SU-DHL-6 (cell line): ENCODE data around the gene PPIL4.

ENCODE experiments used
- CTCF ChIP-seq: fragments of 200-600 bp; sonication (generic); IDR thresholded peaks from one replicate; pipeline ENCODE4 v1.5.1; 2017; ENCODE audit warnings: antibody characterized with exemption, mild to moderate bottlenecking, low read length, moderate library complexity; ENCODE audit not compliant: insufficient read depth, poor library complexity, severe bottlenecking
- EZH2phosphoT487 ChIP-seq: fragments of 200-600 bp; sonication (generic), shearing (Covaris generic); conservative IDR thresholded peaks from 2 replicates; pipeline ENCODE4 v1.6.1; 2018; ENCODE audit warnings: mild to moderate bottlenecking, antibody characterized with exemption, low read length, moderate library complexity, mixed read lengths

DNA sequence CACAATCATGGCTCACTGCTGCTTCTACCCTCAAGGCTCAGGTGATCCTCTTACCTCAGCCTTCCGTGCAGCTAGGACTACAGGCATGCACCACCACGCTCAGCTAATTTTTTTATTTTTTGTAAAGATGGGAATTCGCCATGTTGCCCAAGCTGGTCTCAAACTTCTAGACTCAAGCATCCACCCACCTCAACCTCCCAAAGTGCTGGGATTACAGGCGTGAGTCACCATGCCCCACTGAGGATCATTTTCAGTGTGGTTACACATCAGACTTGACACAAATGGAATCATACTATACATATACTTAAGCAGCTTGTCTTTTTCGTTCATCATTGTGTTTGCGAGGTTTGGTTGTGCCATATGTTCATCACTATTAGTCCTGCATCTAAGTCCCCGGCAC is 87.6 kb downstream of the PPIL4 start:
- TF ChIP-seq CTCF (no peak), EZH2phosphoT487 (no peak)
